T-helper 2 cell treated with Interferon-gamma antibody and Interleukin-4, amounts not matched to agents 5 μg/mL and 100 μg/mL, for 36 hours (primary cell): ENCODE results near the gene POM121C.
A peak's percentile ranks its signal among the peaks of the same experiment; 100 is the strongest.
"Not testable (repeated sequence)": the region's sequence is repeated elsewhere in the genome, so short reads cannot be mapped to it uniquely, and the experiment has no call there.

Experiments
- DNase-seq: peaks from one replicate; pipeline ENCODE4 v3.0.0; 2021; ENCODE audit warnings: low spot score
- H3K27ac Mint-ChIP-seq: one replicate; pipeline ENCODE4 v1.8.0; 2021; ENCODE audit warnings: mild to moderate bottlenecking, mixed read lengths
- H3K27me3 Mint-ChIP-seq: one replicate; pipeline ENCODE4 v1.8.0; 2021; ENCODE audit warnings: low read depth, mixed read lengths
- H3K36me3 Mint-ChIP-seq: one replicate; pipeline ENCODE4 v1.8.0; 2021; ENCODE audit warnings: low read depth, mixed read lengths
- H3K4me1 Mint-ChIP-seq: one replicate; pipeline ENCODE4 v1.8.0; 2021; ENCODE audit warnings: low read depth, mixed read lengths
- H3K4me3 Mint-ChIP-seq: one replicate; pipeline ENCODE4 v1.8.0; 2022; ENCODE audit warnings: mild to moderate bottlenecking, moderate library complexity, mixed read lengths
- H3K9me3 Mint-ChIP-seq: one replicate; pipeline ENCODE4 v1.8.0; 2021; ENCODE audit warnings: mixed read lengths

Gene POM121C

GRCh38 chr7:75460541-75460940, 25.6 kb downstream of the POM121C start:
- peak overlapping the region; percentile 44 for H3K4me3 Mint-ChIP-seq
- not testable (repeated sequence) for H3K4me1 Mint-ChIP-seq
- peak overlapping the region; percentile 75 for H3K27ac Mint-ChIP-seq

GRCh38 chr7:75458034-75458433, 28.1 kb downstream of the POM121C start:
- H3K4me3 Mint-ChIP-seq, H3K27ac Mint-ChIP-seq, H3K9me3 Mint-ChIP-seq, H3K4me1 Mint-ChIP-seq, H3K36me3 Mint-ChIP-seq, DNase-seq, H3K27me3 Mint-ChIP-seq: not testable (repeated sequence)

More at GRCh38 chr7:75460541-75460940, 25.6 kb downstream of the POM121C start:
- H3K9me3 Mint-ChIP-seq, DNase-seq, H3K27me3 Mint-ChIP-seq: not testable (repeated sequence)
- H3K36me3 Mint-ChIP-seq = peaks cover 11% of the 10 kb centered on the region

GRCh38 chr7:75456403-75456802, 29.7 kb downstream of the POM121C start:
- H3K36me3 Mint-ChIP-seq, H3K4me3 Mint-ChIP-seq, H3K27me3 Mint-ChIP-seq, H3K4me1 Mint-ChIP-seq, H3K27ac Mint-ChIP-seq, H3K9me3 Mint-ChIP-seq, DNase-seq: not testable (repeated sequence)

- H3K4me3 Mint-ChIP-seq, H3K27ac Mint-ChIP-seq, DNase-seq, H3K27me3 Mint-ChIP-seq, H3K9me3 Mint-ChIP-seq, H3K4me1 Mint-ChIP-seq, H3K36me3 Mint-ChIP-seq: not testable (repeated sequence)
These were observed 33.6 kb downstream of the POM121C start for GRCh38 chr7:75452494-75452955.

- H3K36me3 Mint-ChIP-seq, DNase-seq, H3K27ac Mint-ChIP-seq, H3K4me3 Mint-ChIP-seq, H3K9me3 Mint-ChIP-seq, H3K4me1 Mint-ChIP-seq, H3K27me3 Mint-ChIP-seq: not testable (repeated sequence)
These were observed 36.2 kb downstream of the POM121C start for GRCh38 chr7:75449946-75450345.

- Mint-ChIP-seq H3K36me3 (peaks cover 29% of the 10 kb centered on the region), H3K27ac (peak overlapping the region; percentile 95), H3K4me3 (peak overlapping the region; percentile 95)
- peak; percentile 51 for DNase-seq
- not testable (repeated sequence) for H3K27me3 Mint-ChIP-seq, H3K4me1 Mint-ChIP-seq, H3K9me3 Mint-ChIP-seq
These were observed 43.5 kb downstream of the POM121C start for GRCh38 chr7:75442465-75443111.

GRCh38 chr7:75442101-75442464, 44.0 kb downstream of the POM121C start:
- H3K9me3 Mint-ChIP-seq, DNase-seq, H3K4me1 Mint-ChIP-seq, H3K27me3 Mint-ChIP-seq: not testable (repeated sequence)
- peaks cover 33% of the 10 kb centered on the region for H3K36me3 Mint-ChIP-seq
- peak overlapping the region; percentile 92 for H3K27ac Mint-ChIP-seq
- H3K4me3 Mint-ChIP-seq = peak overlapping the region; percentile 88

- not testable (repeated sequence) for H3K9me3 Mint-ChIP-seq, DNase-seq, H3K4me1 Mint-ChIP-seq, H3K27ac Mint-ChIP-seq, H3K4me3 Mint-ChIP-seq, H3K27me3 Mint-ChIP-seq
- peaks cover 53% of the 10 kb centered on the region for H3K36me3 Mint-ChIP-seq
These were observed 47.1 kb downstream of the POM121C start for GRCh38 chr7:75439000-75439399.

- not testable (repeated sequence) for H3K27me3 Mint-ChIP-seq, H3K4me3 Mint-ChIP-seq, H3K4me1 Mint-ChIP-seq, DNase-seq, H3K9me3 Mint-ChIP-seq, H3K27ac Mint-ChIP-seq
- H3K36me3 Mint-ChIP-seq = peaks cover 23% of the 10 kb centered on the region
These were observed 62.6 kb downstream of the POM121C start for GRCh38 chr7:75423481-75423880.

GRCh38 chr7:75421798-75422710, 64.0 kb downstream of the POM121C start:
- H3K27ac Mint-ChIP-seq, H3K9me3 Mint-ChIP-seq, H3K4me1 Mint-ChIP-seq, H3K4me3 Mint-ChIP-seq, DNase-seq, H3K27me3 Mint-ChIP-seq: not testable (repeated sequence)
- peaks cover 15% of the 10 kb centered on the region for H3K36me3 Mint-ChIP-seq

GRCh38 chr7:75420152-75420551, 65.9 kb downstream of the POM121C start:
- not testable (repeated sequence) for DNase-seq, H3K4me1 Mint-ChIP-seq, H3K27me3 Mint-ChIP-seq, H3K9me3 Mint-ChIP-seq, H3K4me3 Mint-ChIP-seq
- peaks cover 21% of the 10 kb centered on the region for H3K36me3 Mint-ChIP-seq
- H3K27ac Mint-ChIP-seq = peak overlapping the region; percentile 53

- DNase-seq, H3K4me1 Mint-ChIP-seq, H3K9me3 Mint-ChIP-seq, H3K27ac Mint-ChIP-seq, H3K4me3 Mint-ChIP-seq, H3K27me3 Mint-ChIP-seq: not testable (repeated sequence)
- peaks cover 21% of the 10 kb centered on the region for H3K36me3 Mint-ChIP-seq
These were observed 66.4 kb downstream of the POM121C start for GRCh38 chr7:75419693-75420092.

- not testable (repeated sequence) for H3K27ac Mint-ChIP-seq, H3K9me3 Mint-ChIP-seq, H3K4me1 Mint-ChIP-seq, DNase-seq, H3K27me3 Mint-ChIP-seq, H3K4me3 Mint-ChIP-seq
- H3K36me3 Mint-ChIP-seq = peaks cover 18% of the 10 kb centered on the region
These were observed 66.9 kb downstream of the POM121C start for GRCh38 chr7:75419210-75419609.

GRCh38 chr7:75418292-75418858, 67.7 kb downstream of the POM121C start:
- not testable (repeated sequence) for H3K9me3 Mint-ChIP-seq, DNase-seq, H3K4me3 Mint-ChIP-seq, H3K27ac Mint-ChIP-seq, H3K27me3 Mint-ChIP-seq, H3K4me1 Mint-ChIP-seq
- H3K36me3 Mint-ChIP-seq = peaks cover 17% of the 10 kb centered on the region
